VCaP (cell line): Measurements from ENCODE around the gene LDHD.
A peak's percentile ranks its signal among the peaks of the same experiment; 100 is the strongest.

ENCODE experiments used
- H3K27ac ChIP-seq: fragments of 450-650 bp; 2 replicates; pipeline ENCODE4 v1.5.1; 2017
- CTCF ChIP-seq: fragments of 450-650 bp; conservative IDR thresholded peaks from 2 replicates; pipeline ENCODE4 v1.5.1; 2017; ENCODE audit warnings: mild to moderate bottlenecking, moderate library complexity

The LDHD gene

GRCh38 chr16:75088934-75089333, 27.6 kb downstream of the LDHD start:
- no peak for TF ChIP-seq CTCF
- H3K27ac ChIP-seq: no peak overlapping the region

GRCh38 chr16:75088216-75088615, 28.4 kb downstream of the LDHD start:
- peak overlapping the region; percentile 58; the same call in 1 of the 2 replicates for H3K27ac ChIP-seq
- no peak for TF ChIP-seq CTCF

- H3K27ac ChIP-seq: peak overlapping the region; percentile 58
- TF ChIP-seq CTCF: no peak
Observed at GRCh38 chr16:75087375-75087979, 29.1 kb downstream of the LDHD start.

- no peak for TF ChIP-seq CTCF
- H3K27ac ChIP-seq: peak overlapping the region; percentile 58
Observed at GRCh38 chr16:75086688-75087374, 29.7 kb downstream of the LDHD start.

- TF ChIP-seq CTCF: no peak
- H3K27ac ChIP-seq: peak overlapping the region; percentile 31; the same call in 1 of the 2 replicates
Observed at GRCh38 chr16:75086281-75086680, 30.3 kb downstream of the LDHD start.

GRCh38 chr16:75085556-75085955, 31.0 kb downstream of the LDHD start:
- TF ChIP-seq CTCF: no peak
- peak overlapping the region; percentile 31 for H3K27ac ChIP-seq

- H3K27ac ChIP-seq: no peak overlapping the region
- no peak for TF ChIP-seq CTCF
Observed at GRCh38 chr16:75083813-75084212, 32.8 kb downstream of the LDHD start.
